GM18870 (cell line): Measurements from ENCODE around the gene BNC2.

Experiments used
- ATAC-seq: cut with Tn5 transposase; IDR thresholded peaks from one replicate; pipeline ENCODE4 v1.9.1; 2021; ENCODE audit warnings: moderate library complexity; ENCODE audit not compliant: unreplicated experiment

Gene BNC2

GRCh38 chr9:16869882-16870595 lies 431 bp downstream of the BNC2 start:
- ATAC-seq = no peak

GRCh38 chr9:16869131-16869881 lies 1.2 kb downstream of the BNC2 start:
- no peak for ATAC-seq

- ATAC-seq = no peak
Observed at GRCh38 chr9:16868701-16869100, 1.8 kb downstream of the BNC2 start.

GRCh38 chr9:16867576-16868311 lies 2.7 kb downstream of the BNC2 start:
- no peak for ATAC-seq

GRCh38 chr9:16866587-16866986 lies 3.9 kb downstream of the BNC2 start:
- no peak for ATAC-seq

GRCh38 chr9:16864649-16865434 lies 5.6 kb downstream of the BNC2 start:
- ATAC-seq = no peak

- ATAC-seq = no peak
Observed at GRCh38 chr9:16848179-16848578, 22.3 kb downstream of the BNC2 start.

- ATAC-seq = no peak
Observed at GRCh38 chr9:16846986-16847385, 23.5 kb downstream of the BNC2 start.

- ATAC-seq = no peak
Observed at GRCh38 chr9:16846367-16846766, 24.1 kb downstream of the BNC2 start.

GRCh38 chr9:16834817-16835216 lies 35.7 kb downstream of the BNC2 start:
- no peak for ATAC-seq

GRCh38 chr9:16833296-16833835 lies 37.1 kb downstream of the BNC2 start:
- no peak for ATAC-seq

GRCh38 chr9:16832101-16832500 lies 38.4 kb downstream of the BNC2 start:
- ATAC-seq = no peak

GRCh38 chr9:16830806-16831205 lies 39.7 kb downstream of the BNC2 start:
- no peak for ATAC-seq

GRCh38 chr9:16828340-16829281 lies 41.9 kb downstream of the BNC2 start:
- ATAC-seq = no peak

- ATAC-seq = no peak
Observed at GRCh38 chr9:16825971-16826625, 44.4 kb downstream of the BNC2 start.

- no peak for ATAC-seq
Observed at GRCh38 chr9:16825331-16825725, 45.1 kb downstream of the BNC2 start.

GRCh38 chr9:16824545-16825330 lies 45.7 kb downstream of the BNC2 start:
- ATAC-seq = no peak

- ATAC-seq = no peak
Observed at GRCh38 chr9:16823906-16824305, 46.6 kb downstream of the BNC2 start.
